ENCODE data around the gene SLC35F3.
"Not testable (repeated sequence)": the region's sequence is repeated elsewhere in the genome, so short reads cannot be mapped to it uniquely, and the experiment has no call there.

Gene SLC35F3

DNA sequence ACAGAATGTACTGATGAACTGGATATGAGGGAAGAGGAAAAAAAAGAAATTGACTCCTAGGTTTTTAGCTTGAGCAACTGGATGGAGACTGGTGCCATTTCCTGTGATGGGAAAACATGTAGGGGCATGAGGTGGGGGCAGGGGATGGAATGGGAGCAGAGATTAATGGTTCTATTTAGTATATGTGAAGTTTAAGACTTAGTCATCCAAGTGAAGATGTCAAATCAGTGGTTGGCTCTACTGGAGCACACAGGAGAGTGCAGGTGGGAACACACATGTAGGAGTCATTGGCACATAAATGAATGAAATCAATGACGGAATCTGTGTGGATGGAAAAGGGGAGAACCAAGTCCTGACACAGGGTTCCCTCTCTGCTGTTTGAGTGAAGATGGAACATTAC lies 244.3 kb downstream of the SLC35F3 start:
- no peak for DNase-seq (ENCODE audit: extremely low read depth, low read depth)
- TF ChIP-seq, protein P1, sequence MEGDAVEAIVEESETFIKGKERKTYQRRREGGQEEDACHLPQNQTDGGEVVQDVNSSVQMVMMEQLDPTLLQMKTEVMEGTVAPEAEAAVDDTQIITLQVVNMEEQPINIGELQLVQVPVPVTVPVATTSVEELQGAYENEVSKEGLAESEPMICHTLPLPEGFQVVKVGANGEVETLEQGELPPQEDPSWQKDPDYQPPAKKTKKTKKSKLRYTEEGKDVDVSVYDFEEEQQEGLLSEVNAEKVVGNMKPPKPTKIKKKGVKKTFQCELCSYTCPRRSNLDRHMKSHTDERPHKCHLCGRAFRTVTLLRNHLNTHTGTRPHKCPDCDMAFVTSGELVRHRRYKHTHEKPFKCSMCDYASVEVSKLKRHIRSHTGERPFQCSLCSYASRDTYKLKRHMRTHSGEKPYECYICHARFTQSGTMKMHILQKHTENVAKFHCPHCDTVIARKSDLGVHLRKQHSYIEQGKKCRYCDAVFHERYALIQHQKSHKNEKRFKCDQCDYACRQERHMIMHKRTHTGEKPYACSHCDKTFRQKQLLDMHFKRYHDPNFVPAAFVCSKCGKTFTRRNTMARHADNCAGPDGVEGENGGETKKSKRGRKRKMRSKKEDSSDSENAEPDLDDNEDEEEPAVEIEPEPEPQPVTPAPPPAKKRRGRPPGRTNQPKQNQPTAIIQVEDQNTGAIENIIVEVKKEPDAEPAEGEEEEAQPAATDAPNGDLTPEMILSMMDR (IDR thresholded peaks at IDR 0.05; ENCODE audit: low read depth, low read length): no peak

DNA sequence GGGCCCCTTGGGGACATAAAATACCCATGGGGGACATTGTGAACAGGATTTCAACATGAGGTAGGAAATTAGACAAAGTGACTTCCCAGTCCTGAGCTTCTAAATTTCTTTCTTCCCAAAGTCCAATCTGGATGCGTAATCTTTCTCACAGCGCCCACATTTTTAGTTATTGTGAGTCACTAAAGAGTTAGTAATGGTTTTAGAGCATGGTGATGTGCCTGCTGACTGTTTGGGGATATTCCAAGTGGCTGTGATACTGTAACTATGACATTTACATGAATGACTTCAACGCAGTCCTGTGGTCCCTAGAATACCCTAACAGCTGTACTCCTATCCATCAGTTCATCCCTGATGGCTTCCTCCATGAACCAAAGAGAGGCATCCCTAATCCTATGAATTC lies 244.7 kb downstream of the SLC35F3 start:
- TF ChIP-seq, protein P1 (IDR thresholded peaks at IDR 0.05; ENCODE audit: low read depth, low read length): no peak
- no peak for DNase-seq (ENCODE audit: extremely low read depth, low read depth)

DNA sequence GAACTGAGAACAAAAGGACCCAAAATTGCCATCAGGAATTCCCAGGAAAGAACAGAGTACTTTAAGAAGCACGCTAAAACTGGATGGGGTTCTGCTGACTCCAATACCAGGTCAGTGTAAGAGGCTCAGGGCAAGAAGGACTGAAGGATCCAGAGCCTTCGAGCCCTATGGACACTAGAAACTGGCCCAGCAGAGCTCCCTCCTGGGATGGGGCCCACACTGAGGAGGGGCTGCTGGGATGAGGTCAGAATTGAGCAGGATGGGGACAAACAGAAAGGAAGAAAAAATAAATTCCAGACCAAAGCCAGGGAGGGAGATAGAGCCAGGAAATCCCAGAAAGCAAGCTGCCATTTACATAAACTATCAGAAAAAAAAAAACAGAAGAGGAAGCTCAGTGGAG lies 246.4 kb downstream of the SLC35F3 start:
- DNase-seq (ENCODE audit: extremely low read depth, low read depth): no peak

DNA sequence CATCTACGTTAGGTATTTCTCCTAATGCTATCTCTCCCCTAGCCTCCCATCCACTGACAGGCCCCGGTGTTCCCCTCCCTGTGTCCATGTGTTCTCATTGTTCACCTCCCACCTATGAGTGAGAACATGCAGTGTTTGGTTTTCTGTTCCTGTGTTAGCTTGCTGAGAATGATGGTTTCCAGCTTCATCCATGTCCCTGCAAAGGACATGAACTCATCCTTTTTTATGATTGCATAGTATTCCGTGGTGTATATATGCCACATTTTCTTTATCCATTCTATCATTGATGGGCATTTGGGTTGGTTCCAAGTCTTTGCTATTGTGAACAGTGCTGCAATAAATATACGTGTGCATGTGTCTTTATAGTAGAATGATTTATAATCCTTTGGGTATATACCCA lies 247.9 kb downstream of the SLC35F3 start:
- DNase-seq (ENCODE audit: extremely low read depth, low read depth): not testable (repeated sequence)

More for the DNA sequence above, 246.4 kb downstream of the SLC35F3 start:
- TF ChIP-seq, protein P1 (IDR thresholded peaks at IDR 0.05; ENCODE audit: low read depth, low read length): no peak

DNA sequence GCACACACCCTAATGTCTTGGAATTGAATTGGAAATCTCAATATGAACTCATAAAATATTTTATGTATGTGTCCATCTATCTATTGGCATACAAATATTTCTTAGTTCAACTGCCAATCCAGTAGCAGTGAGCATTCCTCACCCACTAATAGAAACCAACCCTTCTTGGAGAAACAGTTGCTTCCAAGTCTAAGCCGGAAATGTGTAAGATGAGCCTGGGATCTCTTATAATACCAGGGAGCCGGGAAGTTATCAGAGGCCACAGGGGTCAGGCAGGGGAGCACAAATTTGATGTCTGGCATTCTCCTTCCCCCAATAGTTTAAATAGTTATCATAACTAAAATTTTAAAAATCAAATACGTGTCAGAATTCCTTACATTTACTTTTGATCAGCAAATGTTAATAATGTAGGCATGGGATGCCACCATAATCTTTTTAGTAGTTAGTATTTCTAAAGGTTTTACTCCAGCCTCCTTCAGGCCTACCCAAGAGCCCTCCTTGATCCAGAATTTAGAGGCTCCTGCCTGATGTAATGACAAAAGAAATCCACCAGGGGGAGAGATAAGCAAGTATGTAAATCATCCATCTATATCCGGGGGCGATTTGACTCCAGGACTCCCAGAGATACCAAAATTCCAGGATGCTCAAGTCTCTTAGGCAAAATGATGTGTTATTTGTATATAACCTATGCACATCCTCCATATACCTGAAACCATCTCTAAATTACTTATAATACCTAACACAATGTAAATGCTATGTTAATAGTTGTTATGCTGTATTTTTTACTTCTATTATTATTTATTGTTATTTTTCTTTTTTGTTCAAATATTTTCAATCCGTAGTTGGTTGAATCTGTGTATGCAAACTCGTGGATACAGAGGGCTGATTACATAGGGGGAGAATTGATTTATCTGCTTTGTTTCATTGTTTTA lies 250.1 kb downstream of the SLC35F3 start:
- TF ChIP-seq, protein P1 (IDR thresholded peaks at IDR 0.05; ENCODE audit: low read depth, low read length): peak; percentile 64
- DNase-seq (ENCODE audit: extremely low read depth, low read depth): peak; percentile 25

DNA sequence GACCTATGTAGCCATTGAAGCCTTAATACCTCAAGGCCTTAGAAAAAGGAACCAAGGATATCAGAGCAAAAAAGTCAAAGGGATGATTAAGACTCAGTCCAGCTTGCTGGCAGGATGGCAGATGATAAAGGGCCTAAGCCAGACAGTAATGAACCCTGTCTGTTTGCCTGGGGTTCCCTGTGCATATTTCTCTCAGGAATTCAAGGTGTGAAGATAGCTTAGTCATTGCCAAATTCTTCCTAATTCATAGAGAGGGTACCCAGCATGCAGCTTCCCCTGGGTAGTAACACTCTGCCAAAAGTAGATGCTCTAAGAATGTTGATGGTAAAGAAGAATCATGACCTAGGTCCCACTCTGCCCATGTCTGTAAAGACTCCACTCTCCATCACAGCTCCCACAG lies 258.2 kb downstream of the SLC35F3 start:
- TF ChIP-seq, protein P1 (IDR thresholded peaks at IDR 0.05; ENCODE audit: low read depth, low read length): no peak
- DNase-seq (ENCODE audit: extremely low read depth, low read depth): no peak

DNA sequence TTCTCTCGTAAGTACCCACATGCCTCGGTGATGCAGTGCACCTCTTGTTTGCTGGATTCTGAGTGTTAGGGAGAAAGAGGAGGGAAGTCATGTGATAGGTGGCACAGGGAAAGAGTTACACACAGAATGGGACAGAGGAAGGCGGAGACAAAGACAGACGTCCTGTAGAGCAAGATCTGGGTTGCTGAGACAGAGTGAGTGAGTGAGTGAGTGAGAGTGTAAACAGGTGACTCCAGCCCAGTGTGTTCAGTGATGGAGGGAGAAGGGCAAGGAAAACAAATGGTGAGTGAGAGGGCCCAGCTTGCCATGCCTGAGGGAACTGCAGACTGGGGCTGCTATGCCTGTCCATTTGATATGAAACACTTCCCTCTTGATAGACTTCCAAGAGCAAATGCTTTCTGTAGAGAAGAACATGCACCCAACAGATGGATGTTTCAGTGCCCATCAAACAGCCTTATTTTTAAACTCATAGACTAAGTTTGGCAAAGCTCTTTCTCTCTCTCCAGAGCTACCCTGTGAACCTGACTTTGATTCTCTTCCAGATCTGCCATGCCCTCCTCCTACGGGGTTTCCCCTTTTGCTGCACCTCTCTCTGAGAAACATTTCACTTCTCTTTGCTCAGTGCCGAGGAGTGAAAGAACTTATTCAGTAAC lies 258.9 kb downstream of the SLC35F3 start:
- TF ChIP-seq, protein P1 (IDR thresholded peaks at IDR 0.05; ENCODE audit: low read depth, low read length): no peak
- DNase-seq (ENCODE audit: extremely low read depth, low read depth): no peak
